ENCODE results near the gene SLC35F1. TPM values are rescaled to one million over a fixed set of nuclear protein-coding genes. Genes with fewer than 3 reads are reported as not detected.

Gene SLC35F1
- total and polyA plus RNA-seq, 3 experiments from 2014 or later = not detected

DNA sequence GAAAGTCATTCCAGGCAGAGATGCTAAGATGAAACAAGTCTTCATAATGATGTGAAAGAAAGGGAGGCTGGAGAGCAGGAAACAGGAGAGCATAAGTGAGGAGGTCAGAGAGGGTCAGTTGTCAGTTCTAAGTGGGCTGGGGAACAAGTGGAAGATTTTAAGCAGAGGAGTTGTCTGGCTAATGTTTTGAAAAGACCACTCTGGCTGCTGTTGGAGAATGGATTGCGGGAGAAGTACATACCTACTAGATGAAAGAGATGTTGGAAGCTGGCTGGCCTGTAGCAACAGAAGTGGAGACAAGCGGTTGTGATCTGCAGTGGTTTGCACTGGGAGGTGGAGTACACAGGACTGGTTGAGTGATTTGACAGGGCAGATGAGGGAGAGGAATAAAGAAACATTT, 10.1 kb downstream of the SLC35F1 start:
- Mint-ChIP-seq H3K36me3 (no peaks in the 10 kb centered on the region), H3K27ac (no peak overlapping the region), H3K9me3 (no peaks in the 10 kb centered on the region), H3K4me1 (no peaks in the 10 kb centered on the region), H3K4me3 (no peak overlapping the region), H3K27me3 (peaks cover 3 to 14% of the 10 kb centered on the region in 2 donors)
- no peaks in the 10 kb centered on the region for H3K4me1 ChIP-seq (ENCODE audit: insufficient read depth, low read length)
- DNase-seq = no peak
- CTCF ChIA-PET = no interaction called here
- no peak overlapping the region for H3K27ac ChIP-seq (ENCODE audit: low read depth, low read length)
- H3K4me3 ChIP-seq (ENCODE audit: low read length) = no peak overlapping the region
- POLR2A ChIA-PET = no interaction called here
- no peaks in the 10 kb centered on the region for H3K27me3 ChIP-seq (ENCODE audit: insufficient read depth, low read length, poor library complexity, severe bottlenecking)
- H3K36me3 ChIP-seq (ENCODE audit: insufficient read depth, low read length) = no peaks in the 10 kb centered on the region
- no peaks in the 10 kb centered on the region for H3K9me3 ChIP-seq (ENCODE audit: low read length)

DNA sequence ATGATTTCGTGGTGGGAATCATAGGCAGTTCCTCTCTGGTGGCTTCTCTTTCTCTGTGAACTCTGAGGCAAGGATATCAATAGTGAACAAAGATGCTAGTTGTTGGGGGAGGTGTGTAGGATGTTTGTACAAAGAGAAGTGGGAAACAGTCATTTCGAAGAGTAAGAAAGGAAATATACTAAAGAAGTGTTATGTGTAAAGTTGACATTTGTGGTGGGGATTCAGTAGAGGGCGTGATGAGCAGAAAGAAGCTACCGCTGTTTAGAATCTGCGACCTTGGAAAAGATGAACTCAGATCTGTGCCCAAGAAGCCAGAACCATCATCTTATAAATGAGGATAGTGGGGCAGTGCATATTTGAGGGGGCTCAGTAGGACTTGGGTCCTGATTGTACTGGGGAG, 11.4 kb downstream of the SLC35F1 start:
- H3K4me1 Mint-ChIP-seq = no peaks in the 10 kb centered on the region
- no peak overlapping the region for H3K27ac Mint-ChIP-seq
- H3K27me3 Mint-ChIP-seq = peaks cover 3 to 4% of the 10 kb centered on the region in 2 donors
- DNase-seq = no peak
- Histone ChIP-seq H3K36me3 (ENCODE audit: insufficient read depth, low read length) (no peaks in the 10 kb centered on the region), H3K27me3 (ENCODE audit: insufficient read depth, low read length, poor library complexity, severe bottlenecking) (no peaks in the 10 kb centered on the region), H3K9me3 (ENCODE audit: low read length) (no peaks in the 10 kb centered on the region), H3K27ac (ENCODE audit: low read depth, low read length) (no peak overlapping the region), H3K4me1 (ENCODE audit: insufficient read depth, low read length) (no peaks in the 10 kb centered on the region), H3K4me3 (ENCODE audit: low read length) (no peak overlapping the region)
- H3K4me3 Mint-ChIP-seq = no peak overlapping the region
- CTCF ChIA-PET = no interaction called here
- POLR2A ChIA-PET = no interaction called here
- no peaks in the 10 kb centered on the region for H3K36me3 Mint-ChIP-seq
- H3K9me3 Mint-ChIP-seq = no peaks in the 10 kb centered on the region

DNA sequence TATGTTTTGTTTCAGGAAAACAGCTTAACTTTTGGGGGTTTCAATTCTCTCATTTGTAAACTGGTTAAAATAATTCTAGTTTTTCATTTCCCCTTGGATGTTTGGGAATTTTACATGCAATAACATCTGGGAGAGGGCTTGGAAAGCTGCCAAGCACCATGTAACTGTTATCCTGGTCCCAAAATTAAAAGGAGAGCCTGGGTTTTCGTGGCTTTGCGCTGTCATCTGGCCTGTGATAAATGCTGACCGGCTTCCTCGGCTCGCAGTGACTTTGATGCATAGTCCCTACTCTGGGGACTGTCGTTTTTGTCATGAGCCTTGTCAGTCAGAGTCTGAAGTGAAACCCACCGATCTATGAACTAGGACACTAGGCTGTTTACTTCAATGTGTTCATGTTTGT, 12.2 kb downstream of the SLC35F1 start:
- no peaks in the 10 kb centered on the region for H3K36me3 Mint-ChIP-seq
- H3K9me3 ChIP-seq (ENCODE audit: low read length) = no peaks in the 10 kb centered on the region
- no peaks in the 10 kb centered on the region for H3K9me3 Mint-ChIP-seq

DNA sequence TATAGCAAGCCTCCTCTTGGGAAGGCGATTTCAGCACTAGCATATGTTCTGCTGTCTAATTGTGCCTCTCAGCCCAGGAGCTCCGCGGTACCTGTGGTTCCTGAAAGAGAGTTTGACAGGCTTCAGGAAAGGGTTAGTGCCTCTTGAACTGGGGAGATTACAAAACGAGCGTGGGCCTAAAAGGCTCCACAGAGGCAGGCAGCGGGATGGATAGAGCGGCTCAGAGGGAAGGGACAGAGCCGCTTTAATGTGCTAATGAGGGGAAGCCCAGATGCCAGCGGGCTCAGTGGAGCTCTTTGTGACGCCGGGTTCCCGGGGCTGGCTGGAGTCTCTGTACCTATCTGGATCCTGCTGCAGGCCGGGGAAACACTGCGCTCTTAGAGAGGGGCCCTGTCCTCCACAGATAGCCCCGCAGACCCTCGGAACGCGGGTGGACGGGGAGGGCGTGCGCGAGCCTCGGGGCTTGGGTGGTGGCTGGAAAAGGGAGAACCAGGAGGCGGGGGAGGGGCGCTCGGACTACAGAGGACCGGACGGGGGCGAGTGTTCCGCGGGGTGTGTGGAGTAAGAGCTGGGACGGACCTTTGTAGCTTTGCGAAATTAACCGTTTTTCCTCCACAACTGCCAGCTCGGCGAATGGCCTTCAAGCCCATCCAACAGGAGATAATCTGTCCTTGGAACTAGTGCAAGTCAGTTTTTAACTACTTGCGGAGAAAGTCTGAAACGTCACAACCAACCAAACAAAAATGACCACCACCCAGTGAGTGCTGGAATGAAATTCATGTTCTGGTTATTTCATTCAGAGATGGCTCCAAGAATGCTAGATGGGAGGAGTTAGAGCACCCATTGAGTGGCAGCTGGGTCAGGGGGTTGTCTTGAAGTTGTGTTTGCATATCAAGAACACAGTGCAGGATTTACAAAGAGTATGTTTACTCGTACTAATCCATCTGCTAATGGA, 13.0 kb downstream of the SLC35F1 start:
- H3K9me3 Mint-ChIP-seq = no peaks in the 10 kb centered on the region
- DNase-seq = no peak
- no peaks in the 10 kb centered on the region for H3K4me1 ChIP-seq (ENCODE audit: insufficient read depth, low read length)
- no peak overlapping the region for H3K4me3 Mint-ChIP-seq
- ChIA-PET CTCF (no interaction called here), POLR2A (no interaction called here)
- H3K27me3 ChIP-seq (ENCODE audit: insufficient read depth, low read length, poor library complexity, severe bottlenecking) = no peaks in the 10 kb centered on the region
- no peaks in the 10 kb centered on the region for H3K36me3 Mint-ChIP-seq
- no peak overlapping the region for H3K27ac Mint-ChIP-seq
- peaks cover 3 to 4% of the 10 kb centered on the region in 2 donors for H3K27me3 Mint-ChIP-seq
- H3K4me1 Mint-ChIP-seq = no peaks in the 10 kb centered on the region
- H3K4me3 ChIP-seq (ENCODE audit: low read length) = no peak overlapping the region
- no peaks in the 10 kb centered on the region for H3K36me3 ChIP-seq (ENCODE audit: insufficient read depth, low read length)
- H3K9me3 ChIP-seq (ENCODE audit: low read length) = no peaks in the 10 kb centered on the region
- H3K27ac ChIP-seq (ENCODE audit: low read depth, low read length) = no peak overlapping the region

More for the DNA sequence above, 12.2 kb downstream of the SLC35F1 start:
- CTCF ChIA-PET = no interaction called here
- Mint-ChIP-seq H3K4me3 (no peak overlapping the region), H3K4me1 (no peaks in the 10 kb centered on the region), H3K27me3 (peaks cover 3 to 4% of the 10 kb centered on the region in 2 donors), H3K27ac (no peak overlapping the region)
- H3K27me3 ChIP-seq (ENCODE audit: insufficient read depth, low read length, poor library complexity, severe bottlenecking) = no peaks in the 10 kb centered on the region
- H3K36me3 ChIP-seq (ENCODE audit: insufficient read depth, low read length) = no peaks in the 10 kb centered on the region
- no peaks in the 10 kb centered on the region for H3K4me1 ChIP-seq (ENCODE audit: insufficient read depth, low read length)
- DNase-seq = no peak
- POLR2A ChIA-PET = no interaction called here
- no peak overlapping the region for H3K27ac ChIP-seq (ENCODE audit: low read depth, low read length)
- no peak overlapping the region for H3K4me3 ChIP-seq (ENCODE audit: low read length)

DNA sequence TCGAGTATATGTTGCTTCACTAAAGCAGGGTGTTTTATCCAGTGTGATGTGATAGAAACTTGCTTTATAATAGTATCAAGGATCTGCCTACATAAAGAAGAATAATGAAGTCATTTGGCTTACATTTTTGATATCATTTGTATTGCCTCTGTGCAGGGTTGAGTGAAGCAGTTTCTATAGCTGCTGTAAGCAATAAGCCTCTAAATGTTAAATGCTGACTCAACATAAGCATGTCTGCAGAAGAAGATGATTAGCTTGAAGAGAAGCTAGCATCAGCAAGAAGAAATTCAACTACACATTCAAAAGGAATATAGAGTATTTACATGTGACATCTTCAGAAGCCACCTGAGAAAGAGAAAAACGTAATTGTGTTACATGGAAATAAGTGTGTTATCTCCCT, 17.6 kb downstream of the SLC35F1 start:
- H3K36me3 Mint-ChIP-seq = peaks cover 0 to 2% (median 0%) of the 10 kb centered on the region in 3 donors
- no peak overlapping the region for H3K27ac ChIP-seq (ENCODE audit: low read depth, low read length)
- H3K4me3 Mint-ChIP-seq = no peak overlapping the region
- H3K9me3 Mint-ChIP-seq = peaks cover 16 to 26% (median 18%) of the 10 kb centered on the region in 5 donors
- peaks cover 3 to 11% of the 10 kb centered on the region in 2 donors for H3K27me3 Mint-ChIP-seq
- ChIA-PET POLR2A (no interaction called here), CTCF (no interaction called here)
- no peak overlapping the region for H3K4me3 ChIP-seq (ENCODE audit: low read length)
- H3K4me1 ChIP-seq (ENCODE audit: insufficient read depth, low read length) = no peaks in the 10 kb centered on the region
- no peaks in the 10 kb centered on the region for H3K36me3 ChIP-seq (ENCODE audit: insufficient read depth, low read length)
- H3K4me1 Mint-ChIP-seq = no peaks in the 10 kb centered on the region
- no peaks in the 10 kb centered on the region for H3K27me3 ChIP-seq (ENCODE audit: insufficient read depth, low read length, poor library complexity, severe bottlenecking)
- no peaks in the 10 kb centered on the region for H3K9me3 ChIP-seq (ENCODE audit: low read length)
- H3K27ac Mint-ChIP-seq = no peak overlapping the region
- no peak for DNase-seq

DNA sequence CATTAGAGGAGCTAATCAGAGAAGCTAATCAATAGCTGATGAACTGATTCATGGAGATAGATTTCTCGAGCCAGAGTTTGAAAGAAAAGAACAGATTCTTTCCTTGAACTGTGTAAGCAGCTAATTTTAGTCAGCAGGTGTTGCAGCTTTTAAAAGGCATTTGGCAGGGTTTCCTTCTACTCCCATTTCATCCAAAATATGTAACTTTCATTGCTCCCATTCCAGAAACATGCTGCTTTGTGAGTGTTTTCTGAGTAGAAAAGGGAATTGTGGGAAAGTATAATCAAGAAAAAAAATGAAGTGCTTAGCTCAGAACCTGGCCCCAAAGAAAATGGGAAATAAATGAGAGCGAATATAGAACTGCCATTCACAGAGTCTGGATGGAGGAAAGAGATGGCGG, 20.8 kb downstream of the SLC35F1 start:
- Mint-ChIP-seq H3K27me3 (peaks cover 0 to 8% of the 10 kb centered on the region in 2 donors), H3K9me3 (peaks cover 16 to 28% (median 18%) of the 10 kb centered on the region in 5 donors), H3K4me1 (no peaks in the 10 kb centered on the region), H3K27ac (no peak overlapping the region), H3K36me3 (peaks cover 0 to 2% (median 0%) of the 10 kb centered on the region in 3 donors), H3K4me3 (no peak overlapping the region)
- no peaks in the 10 kb centered on the region for H3K27me3 ChIP-seq (ENCODE audit: insufficient read depth, low read length, poor library complexity, severe bottlenecking)
- H3K4me1 ChIP-seq (ENCODE audit: insufficient read depth, low read length) = no peaks in the 10 kb centered on the region
- H3K27ac ChIP-seq (ENCODE audit: low read depth, low read length) = no peak overlapping the region
- no peaks in the 10 kb centered on the region for H3K9me3 ChIP-seq (ENCODE audit: low read length)
- CTCF ChIA-PET = no interaction called here
- no peaks in the 10 kb centered on the region for H3K36me3 ChIP-seq (ENCODE audit: insufficient read depth, low read length)
- POLR2A ChIA-PET = no interaction called here
- no peak overlapping the region for H3K4me3 ChIP-seq (ENCODE audit: low read length)
- DNase-seq = no peak

DNA sequence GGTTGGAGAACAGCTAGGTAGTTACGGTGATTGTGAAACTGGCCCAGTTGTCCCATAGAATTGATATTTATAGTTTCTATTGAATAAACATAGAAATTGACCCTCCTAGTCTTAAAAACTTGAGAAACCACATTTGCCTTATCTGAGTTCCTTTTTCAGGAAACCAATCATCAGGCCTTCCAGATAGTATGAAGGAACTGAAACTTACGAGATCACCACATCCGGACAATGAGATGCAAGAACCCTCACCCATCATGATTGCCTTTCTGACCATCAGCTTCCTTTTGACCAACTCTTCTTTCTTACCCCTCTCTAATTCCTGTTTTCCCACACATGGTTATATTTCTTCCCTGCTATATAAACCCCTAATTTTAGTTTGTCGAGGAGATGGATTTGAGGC, 21.8 kb downstream of the SLC35F1 start:
- CTCF ChIA-PET = no interaction called here
- no peak overlapping the region for H3K27ac Mint-ChIP-seq

DNA sequence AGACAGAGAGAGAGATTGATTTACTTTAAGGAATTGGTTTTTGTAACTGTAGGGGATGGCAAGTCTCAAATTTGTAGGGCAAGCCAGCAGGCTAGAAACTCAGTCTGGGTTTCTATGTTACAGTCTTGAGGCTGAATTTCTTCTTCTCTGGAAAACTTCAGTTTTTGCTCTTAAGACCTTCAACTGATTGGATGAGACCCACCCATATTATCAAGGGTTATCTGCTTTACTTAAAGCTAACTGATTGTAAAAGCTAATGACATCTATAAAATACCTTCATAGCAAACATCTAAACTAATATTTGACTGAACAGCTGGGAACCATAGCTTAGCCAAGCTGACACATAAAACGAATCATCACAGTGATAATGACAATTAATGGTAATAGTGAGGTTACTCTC, 22.4 kb downstream of the SLC35F1 start:
- Mint-ChIP-seq H3K27me3 (peaks cover 3 to 7% of the 10 kb centered on the region in 2 donors), H3K4me1 (no peaks in the 10 kb centered on the region), H3K27ac (no peak overlapping the region), H3K9me3 (peaks cover 16 to 28% (median 18%) of the 10 kb centered on the region in 5 donors), H3K36me3 (peaks cover 0 to 2% (median 0%) of the 10 kb centered on the region in 3 donors), H3K4me3 (no peak overlapping the region)
- Histone ChIP-seq H3K36me3 (ENCODE audit: insufficient read depth, low read length) (no peaks in the 10 kb centered on the region), H3K4me3 (ENCODE audit: low read length) (no peak overlapping the region), H3K27ac (ENCODE audit: low read depth, low read length) (no peak overlapping the region), H3K27me3 (ENCODE audit: insufficient read depth, low read length, poor library complexity, severe bottlenecking) (no peaks in the 10 kb centered on the region), H3K9me3 (ENCODE audit: low read length) (no peaks in the 10 kb centered on the region), H3K4me1 (ENCODE audit: insufficient read depth, low read length) (no peaks in the 10 kb centered on the region)
- ChIA-PET POLR2A (no interaction called here), CTCF (no interaction called here)
- no peak for DNase-seq

More for the DNA sequence above, 21.8 kb downstream of the SLC35F1 start:
- no peaks in the 10 kb centered on the region for H3K4me1 Mint-ChIP-seq
- Histone ChIP-seq H3K27ac (ENCODE audit: low read depth, low read length) (no peak overlapping the region), H3K4me1 (ENCODE audit: insufficient read depth, low read length) (no peaks in the 10 kb centered on the region), H3K27me3 (ENCODE audit: insufficient read depth, low read length, poor library complexity, severe bottlenecking) (no peaks in the 10 kb centered on the region), H3K36me3 (ENCODE audit: insufficient read depth, low read length) (no peaks in the 10 kb centered on the region), H3K4me3 (ENCODE audit: low read length) (no peak overlapping the region), H3K9me3 (ENCODE audit: low read length) (no peaks in the 10 kb centered on the region)
- no peak overlapping the region for H3K4me3 Mint-ChIP-seq
- POLR2A ChIA-PET = no interaction called here
- H3K36me3 Mint-ChIP-seq = peaks cover 0 to 2% (median 0%) of the 10 kb centered on the region in 3 donors
- no peak for DNase-seq
- H3K9me3 Mint-ChIP-seq = peaks cover 16 to 28% (median 18%) of the 10 kb centered on the region in 5 donors
- H3K27me3 Mint-ChIP-seq = peaks cover 3 to 7% of the 10 kb centered on the region in 2 donors

All from CD8-positive, alpha-beta memory T cell (primary cell).